Measurements from ENCODE around the gene MIPEP.
"Not testable (repeated sequence)": the region's sequence is repeated elsewhere in the genome, so short reads cannot be mapped to it uniquely, and the experiment has no call there.

The MIPEP gene

DNA sequence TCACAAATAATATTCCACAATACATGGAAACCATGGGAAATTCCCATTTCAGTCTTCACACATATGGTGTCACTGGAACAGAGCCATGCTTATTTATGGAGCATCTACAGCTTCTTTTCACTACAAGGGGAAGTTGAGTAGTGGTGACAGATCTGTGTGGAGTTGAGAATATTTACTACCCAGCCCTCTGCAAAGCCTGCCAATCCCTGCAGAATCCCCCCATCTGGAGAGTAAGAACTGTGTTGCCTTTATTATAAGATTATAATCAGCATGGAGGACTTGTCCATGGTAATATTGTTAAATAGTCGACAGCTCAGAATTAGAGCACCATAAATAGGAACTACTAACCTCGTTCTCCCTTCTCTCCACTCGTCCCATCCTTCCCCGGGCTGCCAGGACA lies 4.6 kb upstream of the MIPEP start:
- DNase-seq; H3K27me3 Mint-ChIP-seq (ENCODE audit: low read depth, poor library complexity); H3K9me3 Mint-ChIP-seq; H3K27ac Mint-ChIP-seq; H3K36me3 Mint-ChIP-seq (ENCODE audit: low read depth); H3K4me3 Mint-ChIP-seq: not testable (repeated sequence)
- H3K4me1 Mint-ChIP-seq, result peaks cover 16% of the 10 kb centered on the region

DNA sequence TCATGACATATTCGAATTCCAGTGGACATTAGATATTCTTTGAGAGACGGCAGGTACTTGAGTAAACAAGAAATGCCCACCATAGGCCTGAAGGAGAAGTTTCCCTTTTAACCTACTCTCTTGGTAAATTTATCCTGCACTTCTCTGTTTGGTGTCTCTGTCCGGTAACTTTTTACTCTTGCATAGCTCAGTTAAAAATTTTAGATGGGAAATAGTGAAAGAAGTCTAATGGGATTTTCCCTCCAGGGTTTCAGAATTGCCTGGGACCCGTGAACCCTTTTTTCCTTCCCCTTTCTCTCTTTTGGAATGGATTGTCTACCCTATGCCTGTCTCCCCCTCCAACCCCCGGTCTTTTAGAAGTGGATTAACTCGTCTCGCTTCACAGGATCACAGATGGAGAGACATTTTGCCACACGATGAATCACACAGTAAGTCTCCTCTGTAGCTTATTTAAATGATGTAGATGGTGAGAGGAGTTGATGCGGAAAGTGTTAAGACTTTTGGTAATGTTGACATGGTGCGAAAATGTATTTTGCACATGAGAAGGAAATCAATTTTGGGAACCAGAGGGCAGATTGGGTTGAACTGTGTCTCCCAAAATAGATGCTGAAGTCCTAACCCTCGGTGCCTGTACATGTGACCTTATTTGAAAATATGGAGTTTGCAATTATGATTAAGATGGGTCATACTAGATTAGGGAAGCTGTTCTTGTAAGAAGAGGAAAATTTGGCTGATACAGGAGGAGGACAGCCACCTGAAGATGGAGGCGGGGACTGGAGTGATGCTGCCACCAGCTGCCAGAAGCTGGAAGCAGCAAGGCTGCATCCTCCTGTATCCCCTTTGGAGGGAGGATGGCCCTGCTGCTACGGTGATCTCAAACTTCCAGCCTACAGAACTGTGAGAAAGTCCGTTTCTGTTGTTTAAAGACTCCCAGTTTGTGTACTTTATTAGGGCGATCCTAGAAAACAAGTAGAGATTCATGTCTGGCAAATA lies 711 bp upstream of the MIPEP start:
- TF ChIP-seq, protein P1, sequence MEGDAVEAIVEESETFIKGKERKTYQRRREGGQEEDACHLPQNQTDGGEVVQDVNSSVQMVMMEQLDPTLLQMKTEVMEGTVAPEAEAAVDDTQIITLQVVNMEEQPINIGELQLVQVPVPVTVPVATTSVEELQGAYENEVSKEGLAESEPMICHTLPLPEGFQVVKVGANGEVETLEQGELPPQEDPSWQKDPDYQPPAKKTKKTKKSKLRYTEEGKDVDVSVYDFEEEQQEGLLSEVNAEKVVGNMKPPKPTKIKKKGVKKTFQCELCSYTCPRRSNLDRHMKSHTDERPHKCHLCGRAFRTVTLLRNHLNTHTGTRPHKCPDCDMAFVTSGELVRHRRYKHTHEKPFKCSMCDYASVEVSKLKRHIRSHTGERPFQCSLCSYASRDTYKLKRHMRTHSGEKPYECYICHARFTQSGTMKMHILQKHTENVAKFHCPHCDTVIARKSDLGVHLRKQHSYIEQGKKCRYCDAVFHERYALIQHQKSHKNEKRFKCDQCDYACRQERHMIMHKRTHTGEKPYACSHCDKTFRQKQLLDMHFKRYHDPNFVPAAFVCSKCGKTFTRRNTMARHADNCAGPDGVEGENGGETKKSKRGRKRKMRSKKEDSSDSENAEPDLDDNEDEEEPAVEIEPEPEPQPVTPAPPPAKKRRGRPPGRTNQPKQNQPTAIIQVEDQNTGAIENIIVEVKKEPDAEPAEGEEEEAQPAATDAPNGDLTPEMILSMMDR (IDR thresholded peaks at IDR 0.05), result peak; percentile 24
- Mint-ChIP-seq H3K9me3 (no peaks in the 10 kb centered on the region), H3K36me3 (ENCODE audit: low read depth) (peaks cover 4% of the 10 kb centered on the region), H3K4me3 (peak overlapping the region; percentile 82), H3K27ac (peak overlapping the region; percentile 51), H3K4me1 (peaks cover 29% of the 10 kb centered on the region), H3K27me3 (ENCODE audit: low read depth, poor library complexity) (peaks cover 4% of the 10 kb centered on the region)
- no peak for DNase-seq

DNA sequence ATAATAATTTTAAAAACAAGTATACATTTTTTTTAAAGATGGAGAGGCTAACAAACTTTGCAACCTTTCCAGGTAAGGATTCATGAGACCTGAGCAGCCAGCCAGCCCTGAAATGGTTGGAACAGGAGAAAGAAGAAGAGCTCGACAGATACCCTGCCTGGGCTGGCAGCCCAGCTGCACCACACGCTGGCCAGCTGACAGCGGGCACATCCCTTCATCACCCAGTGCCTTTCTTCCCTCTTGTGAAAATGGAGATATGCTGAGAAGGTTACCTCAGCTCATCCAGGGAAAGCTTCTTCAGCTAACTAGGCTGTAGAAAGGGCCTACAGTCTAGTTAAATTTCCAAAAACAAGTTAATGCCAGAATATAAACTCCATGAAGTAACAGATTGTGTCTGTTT lies 4.8 kb downstream of the MIPEP start:
- DNase-seq; H3K27ac Mint-ChIP-seq; H3K4me3 Mint-ChIP-seq; H3K27me3 Mint-ChIP-seq (ENCODE audit: low read depth, poor library complexity); H3K9me3 Mint-ChIP-seq: not testable (repeated sequence)
- Mint-ChIP-seq H3K36me3 (ENCODE audit: low read depth) (peaks cover 33% of the 10 kb centered on the region), H3K4me1 (peaks cover 18% of the 10 kb centered on the region)

DNA sequence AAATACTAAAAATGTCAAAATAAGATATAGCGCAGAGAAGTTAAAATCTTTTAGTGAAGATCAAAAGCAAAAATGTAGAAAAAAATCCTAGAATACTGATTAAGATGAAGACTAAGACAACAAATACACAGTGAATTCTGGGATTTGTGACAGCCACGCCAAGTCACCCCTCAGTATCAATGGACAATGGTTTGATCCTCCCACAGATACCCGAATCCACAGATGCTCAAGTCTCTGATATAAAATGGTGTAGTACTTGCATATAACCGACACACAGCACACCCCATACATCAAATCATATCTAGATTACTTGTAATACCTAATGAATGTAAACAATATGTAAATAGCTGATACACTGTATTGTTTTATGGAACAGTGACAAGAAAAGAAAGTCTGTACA lies 5.9 kb downstream of the MIPEP start:
- Mint-ChIP-seq H3K27ac (no peak overlapping the region), H3K4me3 (no peak overlapping the region)
- TF ChIP-seq, protein P1 (IDR thresholded peaks at IDR 0.05), result no peak

DNA sequence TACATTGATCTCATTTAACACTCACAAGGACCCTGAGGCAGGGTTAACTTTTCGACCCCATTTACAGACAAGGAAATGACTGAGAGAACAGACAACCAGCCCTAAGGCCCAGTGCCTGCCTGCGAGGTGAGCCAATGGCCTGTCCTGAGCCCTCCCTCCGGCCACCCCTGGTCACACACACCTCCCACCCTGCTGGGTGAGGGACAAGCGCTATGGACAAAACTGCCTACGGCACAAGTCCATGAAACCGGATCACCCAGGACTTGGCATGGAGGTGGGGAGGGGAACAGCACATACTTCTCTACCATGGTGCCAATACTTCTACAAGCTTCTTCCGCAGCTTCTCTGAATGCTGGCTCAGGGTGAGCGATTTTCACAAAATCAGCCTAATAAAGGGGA lies 7.8 kb downstream of the MIPEP start:
- not testable (repeated sequence) for H3K27ac Mint-ChIP-seq; H3K4me1 Mint-ChIP-seq; DNase-seq; H3K27me3 Mint-ChIP-seq (ENCODE audit: low read depth, poor library complexity); H3K9me3 Mint-ChIP-seq; H3K4me3 Mint-ChIP-seq
- peaks cover 45% of the 10 kb centered on the region for H3K36me3 Mint-ChIP-seq (ENCODE audit: low read depth)

More for the DNA sequence above, 5.9 kb downstream of the MIPEP start:
- no peaks in the 10 kb centered on the region for H3K9me3 Mint-ChIP-seq
- no peaks in the 10 kb centered on the region for H3K27me3 Mint-ChIP-seq (ENCODE audit: low read depth, poor library complexity)
- DNase-seq, result no peak
- peaks cover 15% of the 10 kb centered on the region for H3K4me1 Mint-ChIP-seq
- H3K36me3 Mint-ChIP-seq (ENCODE audit: low read depth), result peaks cover 43% of the 10 kb centered on the region

DNA sequence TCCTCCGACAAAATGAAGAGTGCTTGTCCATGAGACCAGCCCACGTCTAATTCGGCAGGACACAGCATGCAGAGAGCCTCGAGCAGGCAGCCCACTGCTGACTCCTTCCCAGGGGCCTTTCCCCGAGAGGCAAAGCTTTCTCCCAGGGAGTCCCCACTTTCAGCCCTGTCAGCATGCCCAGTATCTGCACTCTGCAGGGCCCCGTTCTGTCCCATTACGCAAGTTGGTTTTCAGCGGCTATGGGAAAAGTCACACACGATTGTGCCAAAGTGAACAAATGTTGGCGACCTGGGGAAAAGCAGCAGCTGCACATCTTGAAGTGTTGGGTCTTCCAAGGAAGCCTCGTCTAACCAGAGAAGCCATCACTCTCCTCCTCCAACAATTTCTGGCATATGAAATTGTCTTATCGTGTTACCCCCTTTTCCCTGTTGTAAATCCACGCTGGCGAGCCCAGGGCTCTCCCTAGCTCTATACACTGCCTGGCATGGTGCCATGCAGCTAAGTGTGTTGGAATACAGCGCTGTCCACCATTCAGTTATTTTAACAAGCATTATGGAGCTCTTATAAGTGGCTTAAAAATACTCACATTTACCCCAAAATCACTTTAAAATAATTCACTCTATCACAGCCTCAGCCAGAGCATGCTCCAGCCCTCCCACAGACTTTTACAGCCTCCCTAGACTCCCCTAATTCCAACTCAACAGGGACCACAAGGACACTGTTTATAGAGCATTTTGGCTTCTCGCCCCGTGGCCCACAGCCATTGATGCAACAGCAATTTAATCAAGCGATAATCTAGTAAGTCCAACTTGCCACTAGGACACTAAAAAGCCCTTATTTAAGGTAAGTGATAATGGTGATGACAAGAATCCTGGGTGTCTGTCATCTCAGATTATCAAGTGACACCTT lies 8.5 kb downstream of the MIPEP start:
- H3K27me3 Mint-ChIP-seq (ENCODE audit: low read depth, poor library complexity); DNase-seq; H3K4me3 Mint-ChIP-seq; H3K4me1 Mint-ChIP-seq; H3K9me3 Mint-ChIP-seq; H3K27ac Mint-ChIP-seq: not testable (repeated sequence)
- peaks cover 45% of the 10 kb centered on the region for H3K36me3 Mint-ChIP-seq (ENCODE audit: low read depth)

DNA sequence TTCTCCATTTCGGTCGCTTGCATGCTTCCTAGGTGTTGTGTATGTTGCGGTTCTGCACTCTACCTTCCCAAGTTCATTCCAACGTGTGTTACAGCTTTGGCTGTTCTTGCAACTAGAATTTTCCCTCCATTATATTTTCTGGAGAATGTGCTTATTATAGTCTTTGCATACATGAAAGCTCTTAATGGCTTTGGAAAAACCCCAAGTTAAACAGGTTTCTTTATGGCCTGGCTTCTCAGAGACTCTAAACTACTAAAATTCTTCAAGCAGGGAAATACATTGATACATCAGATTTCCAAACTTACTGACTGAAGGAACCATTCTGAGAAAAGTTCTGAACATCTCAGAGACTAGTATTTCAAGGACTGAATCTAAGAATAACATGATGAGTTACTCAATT lies 11.9 kb downstream of the MIPEP start:
- Mint-ChIP-seq H3K9me3 (no peaks in the 10 kb centered on the region), H3K4me1 (no peaks in the 10 kb centered on the region), H3K27me3 (ENCODE audit: low read depth, poor library complexity) (no peaks in the 10 kb centered on the region), H3K4me3 (no peak overlapping the region), H3K27ac (no peak overlapping the region), H3K36me3 (ENCODE audit: low read depth) (peaks cover 25% of the 10 kb centered on the region)
- TF ChIP-seq, protein P1 (IDR thresholded peaks at IDR 0.05), result no peak
- DNase-seq, result no peak

Data from nephron progenitor cell (in vitro differentiated cells).